Limb (tissue), 2 donors: ENCODE measurements around the gene LRTM2.

Experiments used
- DNase-seq, 2 donors: peaks; one replicate each; pipeline ENCODE4 v3.0.0-alpha.2; 2016; ENCODE audit errors: extremely low spot score in 2 of 2

The LRTM2 gene

DNA sequence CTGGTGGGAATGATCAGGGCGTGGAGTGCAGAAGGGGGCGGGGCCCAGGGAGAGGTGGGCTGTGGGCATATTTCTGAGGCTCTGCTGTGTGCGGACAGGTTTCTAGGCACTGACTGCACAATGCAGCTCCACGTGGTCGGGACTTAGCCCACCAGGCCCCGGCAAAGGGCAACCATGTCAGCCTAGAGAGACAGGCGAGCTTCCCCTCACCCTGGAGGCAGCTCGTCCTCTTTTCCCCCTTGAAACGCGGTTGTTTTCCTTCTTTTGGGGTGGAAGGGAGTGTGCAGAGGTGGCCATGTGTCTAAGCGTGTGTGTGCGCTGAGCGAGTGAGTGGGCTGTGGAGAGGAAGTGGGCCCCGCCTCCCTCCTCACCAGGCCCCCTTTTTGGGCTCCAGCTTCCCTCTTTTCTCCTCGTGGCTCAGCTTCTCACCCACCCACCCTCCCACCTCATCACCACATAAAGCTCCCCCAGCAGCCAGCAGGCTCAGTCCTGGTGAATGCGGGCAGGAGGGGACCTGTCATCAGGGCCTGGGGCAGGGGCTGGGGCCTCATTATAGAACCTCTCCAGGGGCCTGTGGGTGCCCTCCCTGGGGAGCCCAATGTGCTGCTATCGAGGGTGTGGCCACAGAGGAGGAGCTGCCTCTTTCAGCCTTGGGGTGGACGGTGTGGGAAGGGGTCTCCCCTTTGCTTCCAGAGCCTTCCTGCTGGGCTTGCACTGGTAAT, 22.0 kb downstream of the LRTM2 start:
- peak in 1 of 2 donors; percentile 15 for DNase-seq

DNA sequence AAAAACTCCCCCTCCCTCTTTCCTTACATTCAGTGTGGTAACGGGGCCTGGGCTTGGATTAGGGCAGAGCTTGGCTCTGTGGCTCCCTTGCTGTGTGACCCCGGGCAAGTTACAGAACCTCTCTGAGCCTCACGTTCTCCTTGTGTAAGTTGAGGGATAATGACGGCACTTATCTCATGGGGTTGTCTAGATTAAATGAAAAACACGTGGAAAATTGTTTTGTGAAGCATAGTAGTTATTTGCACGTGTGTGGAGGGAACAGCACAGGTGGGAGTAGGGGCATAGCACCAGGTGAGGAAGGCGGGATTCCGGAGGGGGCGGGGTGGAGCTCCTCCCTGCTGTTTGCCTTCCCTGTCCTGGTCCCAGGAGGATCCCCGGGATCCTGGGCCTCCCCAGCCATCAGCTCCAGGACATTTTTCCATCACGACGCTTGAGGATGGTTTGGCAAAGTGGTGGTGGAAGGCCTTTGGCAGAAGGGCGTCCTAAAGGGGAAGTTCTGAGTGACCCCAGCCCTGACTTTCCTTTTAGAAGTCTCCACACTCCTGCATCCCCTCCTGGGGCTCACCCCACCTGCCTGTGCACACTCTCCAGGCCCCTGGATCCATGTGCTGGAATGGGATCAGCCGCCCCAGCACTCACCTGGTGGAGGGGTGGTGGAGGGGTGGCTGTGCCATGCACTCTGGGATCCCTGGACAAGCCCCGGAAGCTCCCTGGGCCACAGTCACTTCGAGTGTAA, 22.7 kb downstream of the LRTM2 start:
- peak in 1 of 2 donors; percentile 14 for DNase-seq

DNA sequence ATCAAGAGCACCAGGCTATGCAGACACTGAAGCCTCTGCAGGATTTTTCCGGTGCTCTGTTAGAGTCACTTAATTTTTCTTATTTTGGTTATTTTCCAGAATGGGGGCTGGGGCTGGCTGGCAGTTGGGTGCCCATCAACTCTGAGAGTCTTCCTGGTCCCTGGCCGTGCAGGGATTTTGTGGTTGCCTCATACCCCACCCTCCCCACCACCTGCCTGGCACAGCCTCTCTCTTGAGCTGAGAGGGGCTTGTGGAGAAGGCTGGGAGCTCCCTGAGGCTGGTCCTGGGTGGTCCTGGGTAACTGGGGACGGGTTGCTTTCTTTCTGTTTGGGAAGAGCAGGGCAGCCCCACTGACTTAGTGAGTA, 23.3 kb downstream of the LRTM2 start:
- peak in 1 of 2 donors; percentile 13 for DNase-seq

DNA sequence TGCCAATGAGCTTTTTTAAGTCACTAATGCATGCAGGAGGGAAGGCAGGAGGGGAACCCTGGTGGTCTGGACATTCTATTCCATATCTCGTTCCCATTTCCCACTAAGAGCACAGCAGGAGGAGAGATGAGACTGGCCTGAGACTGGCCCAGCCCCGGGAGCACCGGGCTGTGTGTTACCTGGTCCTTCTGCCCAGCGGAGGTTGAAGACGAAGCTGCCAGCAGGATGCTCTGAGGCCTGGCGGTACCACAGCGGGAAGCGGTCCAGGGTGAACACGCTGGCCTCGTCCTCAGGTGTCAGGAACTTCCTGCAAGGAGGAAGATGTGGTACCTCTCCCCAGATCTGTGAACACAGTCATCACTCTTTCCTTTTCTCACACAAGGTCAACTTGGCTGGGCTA, 23.9 kb downstream of the LRTM2 start:
- no peak for DNase-seq

DNA sequence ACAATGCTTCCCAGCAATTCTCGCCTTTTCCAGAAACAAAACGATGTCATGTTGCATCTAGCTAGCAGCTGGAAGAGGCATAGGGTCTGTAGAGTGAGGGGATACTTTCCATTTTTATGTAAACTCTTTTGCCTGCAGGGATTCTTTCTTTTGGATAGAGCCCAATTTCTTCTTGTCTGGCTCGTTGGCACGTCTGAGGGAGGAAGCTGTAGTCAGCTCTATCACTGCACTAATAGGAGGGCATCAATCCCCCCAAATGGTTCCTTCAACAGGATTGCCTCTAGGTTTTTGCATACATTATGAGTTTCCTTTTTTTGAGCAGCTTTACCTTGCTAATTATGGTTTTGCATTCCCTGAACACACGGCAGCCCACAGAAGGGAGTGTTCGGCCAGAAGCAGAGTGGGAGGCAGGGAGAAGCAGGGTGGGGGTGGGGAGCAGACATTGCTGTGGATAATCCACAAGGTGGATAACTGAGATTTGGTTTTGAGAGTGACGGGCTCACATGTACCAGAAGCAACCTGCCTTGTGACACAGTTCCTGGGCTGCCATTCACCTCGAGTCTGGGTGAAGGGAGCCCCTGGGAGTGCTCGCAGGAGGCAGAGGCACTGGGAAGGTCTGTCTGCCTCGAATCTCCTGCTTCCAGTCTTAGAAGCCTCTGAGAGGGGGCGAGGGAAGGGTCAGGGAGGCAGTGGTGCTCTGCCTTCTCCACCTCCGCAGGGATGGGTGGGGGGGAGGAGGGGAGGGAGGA, 24.5 kb downstream of the LRTM2 start:
- DNase-seq: peak in 1 of 2 donors; percentile 24

DNA sequence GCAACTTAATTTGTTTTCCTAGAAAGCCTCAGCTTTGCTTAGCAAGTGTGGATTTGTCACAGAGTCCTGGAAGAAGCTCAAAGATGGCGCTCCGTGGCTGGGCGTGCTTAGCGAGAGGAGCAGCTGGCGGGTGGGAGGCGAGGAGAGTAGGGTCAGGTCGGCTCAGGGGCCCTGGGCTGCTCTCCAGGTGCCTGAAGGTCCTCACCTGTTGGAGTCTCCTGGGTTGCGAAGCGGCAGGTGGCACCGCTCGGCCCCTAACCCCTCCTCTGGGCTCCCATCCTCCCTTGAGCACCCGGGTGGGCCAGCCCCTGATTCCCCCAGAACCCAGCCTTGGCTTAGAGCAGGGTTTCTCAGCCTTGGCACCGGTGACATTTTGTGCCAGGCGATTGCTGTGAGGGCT, 25.1 kb downstream of the LRTM2 start:
- DNase-seq: peak in 1 of 2 donors; percentile 17

DNA sequence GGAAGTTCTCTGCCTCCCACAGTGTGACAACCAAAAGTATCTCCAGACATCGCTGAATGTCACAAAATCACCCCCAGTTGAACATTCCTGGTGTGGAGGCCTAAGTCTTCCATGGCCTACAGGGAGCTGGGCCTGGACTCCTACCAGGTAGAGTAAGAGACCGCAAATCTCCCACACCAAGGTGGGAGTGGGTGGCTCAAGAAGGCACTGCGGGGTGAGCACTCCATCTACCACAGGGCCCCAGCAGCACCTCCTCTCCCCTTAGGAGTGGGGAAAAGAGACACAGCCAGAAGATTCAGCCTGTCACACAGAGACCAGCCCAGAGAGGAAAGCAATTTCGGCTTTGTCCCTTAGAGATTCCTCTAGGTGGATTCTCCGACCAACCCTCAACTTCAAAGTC, 25.5 kb downstream of the LRTM2 start:
- DNase-seq: no peak

DNA sequence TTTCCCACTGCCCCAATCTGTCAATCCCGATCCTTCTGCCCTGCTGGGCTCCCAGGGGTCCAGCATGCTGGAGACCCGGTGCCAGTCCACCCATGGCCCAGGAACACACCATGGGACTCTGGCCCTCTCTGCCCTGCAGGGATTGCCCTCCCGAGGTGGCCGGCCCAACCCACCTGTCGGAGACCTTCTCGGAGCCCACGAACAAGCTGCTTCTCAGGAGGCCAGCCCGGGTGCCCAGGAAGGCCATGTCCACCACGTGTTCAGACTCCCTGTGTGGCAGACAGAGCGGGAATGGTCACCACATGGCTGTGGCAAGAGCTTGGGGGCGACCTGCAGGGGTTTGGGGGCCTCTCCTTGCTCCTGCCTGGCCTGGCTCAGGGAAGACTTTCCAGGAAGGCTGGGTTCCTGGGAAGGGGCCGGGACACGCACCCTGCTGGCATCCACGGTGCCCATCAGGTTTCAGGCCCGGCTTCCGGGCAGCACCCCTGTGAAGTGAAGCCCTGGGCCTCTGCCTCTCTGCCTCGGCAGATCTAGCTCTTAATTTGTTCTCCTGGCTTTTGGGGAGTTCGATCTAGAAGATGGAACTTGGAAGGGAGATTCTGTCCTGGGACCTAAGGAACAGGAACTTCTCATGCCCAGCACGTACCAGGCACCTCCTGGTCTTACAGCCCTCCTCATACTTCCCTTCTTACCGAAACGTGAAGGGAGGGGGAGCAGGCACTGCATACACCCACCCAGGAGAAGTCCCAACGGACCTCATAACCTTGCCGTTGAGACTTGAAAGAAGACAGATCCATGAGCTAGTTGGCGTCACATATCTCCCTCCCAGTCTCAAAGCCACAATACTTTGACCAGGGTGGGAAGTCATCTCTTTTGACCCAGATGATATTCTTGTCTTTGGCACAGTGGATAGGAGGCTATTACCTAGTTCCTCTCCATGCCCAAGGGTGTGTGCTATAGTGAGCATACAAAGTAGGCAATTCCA, 26.3 kb downstream of the LRTM2 start:
- DNase-seq: no peak

DNA sequence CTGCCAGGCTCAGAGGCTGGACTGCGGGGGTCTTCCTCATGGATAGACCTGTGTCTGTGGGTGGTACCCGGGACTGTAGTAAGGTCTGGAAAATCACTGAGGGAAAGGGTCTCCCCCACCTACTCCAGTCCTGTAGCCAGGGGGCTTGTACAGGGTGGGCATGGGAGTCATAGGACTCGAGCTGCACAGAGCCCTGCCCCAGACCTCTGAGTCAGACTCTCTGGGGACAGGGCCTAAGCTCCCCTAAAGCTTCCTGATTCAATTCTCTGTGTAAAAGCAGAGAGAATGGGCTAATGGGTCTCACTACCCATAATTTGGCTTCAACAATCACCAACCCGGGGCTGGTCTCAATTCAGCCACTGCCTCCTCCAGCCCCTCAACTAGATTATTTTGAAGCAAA, 27.0 kb downstream of the LRTM2 start:
- no peak for DNase-seq

DNA sequence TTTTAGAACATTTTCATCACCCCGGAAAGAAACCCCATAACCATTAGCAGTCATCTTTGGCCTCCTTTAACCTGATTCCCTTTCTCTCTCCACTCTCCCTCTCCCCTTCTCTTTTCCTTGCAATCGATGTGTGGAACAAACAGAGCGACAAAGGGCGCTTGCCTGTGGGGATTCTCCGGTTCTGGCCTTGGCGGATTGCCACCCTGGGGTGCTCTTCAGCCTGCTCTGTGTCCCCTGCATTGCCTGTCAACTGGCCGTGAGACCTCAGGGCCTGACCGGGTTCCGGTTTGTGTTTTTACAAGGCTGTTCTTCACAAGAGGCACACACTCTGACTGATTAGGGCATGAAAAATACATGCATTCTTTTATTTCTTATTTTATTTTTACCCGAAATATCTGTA, 27.8 kb downstream of the LRTM2 start:
- peak in 1 of 2 donors; percentile 17 for DNase-seq

DNA sequence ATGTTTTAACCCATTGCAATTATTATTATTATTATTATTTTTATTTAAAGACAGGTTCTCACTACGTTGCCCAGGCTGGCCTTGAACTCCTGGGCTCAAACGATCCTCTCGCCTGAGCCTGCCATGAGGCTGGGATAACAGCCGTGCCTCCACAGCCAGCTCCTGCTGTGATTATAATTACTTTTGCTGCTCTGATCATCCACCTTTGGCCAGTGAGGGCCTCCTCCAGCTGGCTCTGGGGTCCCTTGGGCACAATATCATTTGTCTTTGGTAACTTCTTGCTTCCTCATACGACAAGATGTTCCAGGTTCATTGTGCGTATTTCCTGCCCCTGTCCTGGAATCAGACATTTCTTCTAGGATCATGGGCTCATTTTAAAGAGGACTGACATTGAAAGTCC, 28.4 kb downstream of the LRTM2 start:
- DNase-seq: peak in 1 of 2 donors; percentile 30

DNA sequence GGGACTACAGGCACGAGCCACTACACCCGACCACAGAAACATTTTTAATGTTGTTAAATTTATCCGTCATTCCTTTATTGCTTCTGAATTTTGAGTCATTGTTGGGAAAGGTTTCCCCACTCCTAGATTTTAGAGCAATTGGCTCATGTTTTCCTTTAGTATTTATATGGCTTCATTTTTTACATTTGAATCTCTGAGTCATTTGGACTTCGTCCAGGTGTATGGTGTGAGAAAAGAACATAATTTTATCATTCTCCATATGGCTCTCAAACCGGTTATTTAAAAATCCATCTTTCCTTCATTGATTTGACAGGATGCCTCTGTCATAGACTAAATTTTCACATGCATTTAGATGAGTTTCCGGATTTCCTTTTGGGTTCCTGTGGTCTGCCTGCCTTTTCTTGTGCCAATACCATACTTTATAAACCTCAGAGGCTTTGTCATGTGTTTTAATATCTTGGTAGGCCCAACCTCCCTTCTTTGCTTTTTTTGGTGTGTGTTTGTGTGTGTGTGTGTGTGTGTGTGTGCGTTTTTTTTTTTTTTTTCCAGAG, 30.9 kb downstream of the LRTM2 start:
- no peak for DNase-seq

DNA sequence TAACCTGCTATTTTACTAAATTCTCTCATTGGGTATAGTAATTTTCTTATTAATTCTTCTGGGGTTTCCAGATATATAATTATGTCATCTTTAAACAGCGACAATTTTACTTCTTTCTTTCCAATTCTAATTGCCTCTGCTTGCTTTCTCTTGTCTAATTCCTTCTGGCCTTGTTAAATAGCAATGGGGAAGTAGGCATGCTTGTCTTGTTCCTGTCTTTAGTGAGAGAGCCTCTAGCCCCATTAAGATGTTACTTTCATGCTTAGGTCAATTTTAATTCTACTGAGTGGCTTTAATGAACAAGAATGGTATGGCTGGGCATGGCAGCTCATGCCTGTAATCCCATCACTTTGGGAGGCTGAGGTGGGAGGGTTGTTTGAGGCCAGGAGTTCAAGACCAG, 31.7 kb downstream of the LRTM2 start:
- DNase-seq: no peak

DNA sequence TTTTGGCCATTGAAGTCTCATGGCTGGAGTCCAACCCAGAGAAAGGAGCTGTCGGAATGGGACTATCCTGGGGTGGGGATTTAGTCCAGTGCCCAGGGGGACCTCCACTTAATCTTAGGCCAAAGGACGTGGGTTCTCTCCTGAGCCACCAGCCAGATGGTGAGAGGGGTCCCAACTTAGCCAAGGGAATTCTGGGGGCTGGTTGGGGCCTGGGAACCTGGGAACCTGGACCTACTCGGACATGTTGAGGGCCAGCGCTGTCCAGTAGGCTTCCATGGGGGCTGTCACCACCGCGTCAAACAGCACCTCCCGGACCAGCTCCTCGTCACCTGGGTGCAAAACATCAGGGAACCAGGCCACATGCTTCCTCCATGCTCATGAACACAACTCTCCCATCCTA, 33.4 kb downstream of the LRTM2 start:
- DNase-seq: no peak

DNA sequence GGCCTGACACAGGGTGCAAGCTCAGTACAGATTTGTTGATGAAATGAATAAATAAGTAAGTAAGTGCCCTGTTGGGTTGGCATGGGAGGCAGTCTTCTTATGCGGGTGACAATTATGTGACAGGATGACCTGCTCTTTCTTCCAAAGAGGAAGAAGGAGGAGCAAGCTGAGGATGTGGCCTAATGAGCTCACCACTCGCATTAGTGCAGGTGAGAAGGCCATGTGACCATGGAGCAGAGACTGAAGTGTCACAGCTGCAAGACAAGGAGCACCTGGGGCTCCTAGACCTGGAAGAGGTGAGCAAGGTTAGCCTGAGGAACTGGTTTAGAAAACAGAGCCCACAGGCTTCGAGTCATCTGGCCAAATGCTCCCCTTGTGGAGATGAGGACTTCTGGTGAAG, 34.9 kb downstream of the LRTM2 start:
- DNase-seq: no peak

DNA sequence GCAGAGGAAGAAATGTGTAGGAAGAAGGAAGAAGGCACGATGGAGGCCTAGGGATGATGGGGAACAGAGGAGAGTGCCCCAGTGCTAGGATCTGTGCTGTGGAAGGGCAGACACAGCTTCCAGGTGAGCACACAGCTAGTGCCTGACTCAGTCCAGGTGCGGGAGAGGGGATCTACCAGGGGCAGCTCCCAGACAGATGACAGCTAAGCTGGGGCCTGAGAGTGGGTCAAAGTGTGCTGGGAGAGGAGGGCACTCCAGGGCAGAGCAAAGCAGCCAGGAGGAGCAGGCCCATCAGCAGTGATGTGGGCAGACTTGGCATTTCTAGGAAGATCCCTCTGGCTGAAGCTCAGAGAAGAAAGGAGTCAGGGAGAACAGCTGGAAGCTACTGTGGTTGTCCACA, 36.7 kb downstream of the LRTM2 start:
- no peak for DNase-seq

DNA sequence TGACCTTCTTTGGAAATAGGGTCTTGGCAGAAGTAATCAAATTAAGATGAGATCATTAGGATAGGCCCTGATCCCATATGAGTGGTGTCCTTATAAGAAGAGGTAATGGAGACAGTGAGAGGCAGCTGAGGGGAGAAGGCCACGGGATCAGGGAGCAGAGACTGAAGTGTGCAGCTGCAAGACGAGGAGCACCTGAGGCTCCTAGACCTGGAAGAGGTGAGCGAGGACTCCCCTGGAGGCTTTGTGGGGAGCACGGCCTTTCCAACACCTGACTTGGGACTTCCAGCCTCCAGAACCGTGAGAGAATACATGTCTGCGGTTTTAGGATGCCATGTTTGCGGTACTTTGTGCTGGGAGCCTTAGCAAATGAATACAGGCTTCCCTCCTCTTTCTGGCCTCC, 37.5 kb downstream of the LRTM2 start:
- DNase-seq: no peak

DNA sequence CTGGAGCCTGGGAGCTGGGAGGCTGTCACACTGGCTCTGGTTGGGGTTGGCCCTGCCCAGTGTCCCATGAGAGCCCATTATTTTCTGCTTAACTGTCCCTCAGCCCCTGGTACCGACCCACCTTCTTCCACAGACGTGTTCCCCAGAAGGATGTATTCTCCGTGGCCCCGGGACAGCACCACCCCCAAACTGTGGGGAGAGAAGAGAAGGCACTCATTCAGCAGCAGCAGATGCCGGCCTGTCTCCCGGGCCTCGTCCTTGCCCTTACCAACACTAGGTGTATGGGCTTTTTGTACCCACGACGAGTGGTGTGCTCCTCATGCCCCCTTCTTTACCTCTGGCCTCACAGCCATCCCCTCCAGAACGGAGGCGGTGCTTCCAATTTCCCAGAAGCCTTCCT, 38.1 kb downstream of the LRTM2 start:
- no peak for DNase-seq

DNA sequence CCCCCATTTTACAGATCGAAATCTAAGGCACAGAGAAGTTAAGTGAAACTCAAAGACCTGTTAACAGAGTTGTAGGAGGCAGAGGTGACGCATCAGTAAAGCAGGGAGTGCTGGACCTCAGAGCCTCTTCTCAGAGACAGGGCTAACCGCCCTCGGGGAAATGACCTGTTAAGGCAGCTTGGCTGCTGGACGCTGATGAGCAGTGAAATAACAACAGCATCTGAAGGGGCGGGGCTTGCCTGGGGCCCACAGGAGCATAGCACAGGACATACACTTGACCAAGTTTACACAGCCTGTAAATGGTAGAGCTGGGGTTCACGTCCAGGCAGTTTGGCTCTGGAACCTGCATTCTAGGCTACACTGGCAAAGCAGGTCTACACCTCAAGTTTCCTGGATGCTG, 39.3 kb downstream of the LRTM2 start:
- no peak for DNase-seq

DNA sequence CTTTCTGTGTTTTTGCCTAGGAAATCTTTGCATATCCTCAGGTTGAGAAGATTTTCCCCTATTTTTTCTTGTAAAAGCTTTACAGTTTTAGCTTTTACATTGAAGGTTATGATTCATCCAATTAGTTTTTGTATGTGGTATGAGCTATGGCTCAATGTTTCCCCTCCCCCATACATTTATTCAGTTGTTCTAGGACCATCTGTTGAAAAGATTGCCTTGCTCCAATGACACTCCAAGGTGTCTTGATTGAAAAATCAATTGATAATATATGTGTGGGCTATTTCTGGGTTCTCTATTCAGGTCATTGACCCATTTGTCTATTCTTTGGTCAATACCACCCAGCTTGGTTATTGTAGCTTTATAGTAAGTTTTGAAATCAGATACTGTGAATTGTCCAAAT, 42.6 kb downstream of the LRTM2 start:
- DNase-seq: no peak

DNA sequence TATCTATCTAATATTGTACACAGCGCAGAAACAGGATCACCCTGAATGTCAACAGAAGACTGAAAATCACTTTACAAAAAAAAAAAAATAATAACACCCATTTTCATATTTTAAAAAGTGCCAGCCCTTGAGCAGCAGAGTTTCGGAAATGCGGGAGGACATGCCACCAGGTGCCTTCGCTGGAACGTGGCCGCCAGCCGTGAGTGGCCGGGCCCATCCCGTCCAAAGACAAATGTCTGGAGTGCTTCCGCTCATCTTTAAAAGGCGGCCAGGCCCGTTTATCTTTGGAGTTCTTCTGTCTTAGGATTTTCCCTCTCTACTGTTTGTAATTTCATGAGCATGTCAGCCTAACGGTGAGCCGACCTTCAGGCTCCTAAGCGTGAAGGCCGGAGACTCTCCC, 43.5 kb downstream of the LRTM2 start:
- DNase-seq: no peak
